Sigmoid colon (tissue), 4 donors: ENCODE results near the gene CNTN5.

ENCODE experiments used
- EP300 ChIP-seq, 4 donors: sonication (generic); formaldehyde crosslinking; IDR thresholded peaks; one replicate each; pipeline ENCODE4 v1.6.1; 2017; ENCODE audit warnings: antibody characterized with exemption in 4 of 4
- POLR2A ChIP-seq, 2 donors: fragments of 450-650 bp; IDR thresholded peaks; one replicate each; pipeline ENCODE4 v1.6.1; 2016; ENCODE audit warnings: antibody characterized with exemption in 2 of 2, mild to moderate bottlenecking in 2 of 2, moderate library complexity in 2 of 2

GRCh38 chr11:100336873-100337272 is 1316.1 kb downstream of the CNTN5 start:
- TF ChIP-seq POLR2A (IDR thresholded peaks at IDR 0.05): no peak
- no peak for TF ChIP-seq EP300 (IDR thresholded peaks at IDR 0.05)
